Neural cell (in vitro differentiated cells): ENCODE data around the gene SPATA32. TPM values are rescaled to one million over a fixed set of nuclear protein-coding genes. Genes with fewer than 3 reads are reported as not detected.

Source experiments
- H2AFZ ChIP-seq: fragments of 200-600, 300-800 bp; sonication (generic), shearing (Covaris generic); 2 replicates; pipeline ENCODE4 v1.6.0; 2014; ENCODE audit warnings: low read depth, mild to moderate bottlenecking, antibody characterized with exemption, low read length, moderate library complexity
- H3F3A ChIP-seq: fragments of 200-600 bp; shearing (Covaris generic); 2 replicates; pipeline ENCODE4 v1.6.1; 2016; ENCODE audit warnings: mild to moderate bottlenecking, moderate library complexity, mixed read lengths, antibody characterized with exemption, low read length; ENCODE audit not compliant: insufficient read depth, poor library complexity, severe bottlenecking
- H3K27ac ChIP-seq: fragments of 200-600, 300-800 bp; sonication (generic), shearing (Covaris generic); 2 replicates; pipeline ENCODE4 v1.5.1; 2014; ENCODE audit warnings: mild to moderate bottlenecking, low read length, moderate library complexity
- H3K27me3 ChIP-seq: fragments of 300-800, 200-600 bp; sonication (generic), shearing (Covaris generic); 2 replicates; pipeline ENCODE4 v1.6.0; 2014; ENCODE audit warnings: mild to moderate bottlenecking, low read depth, low read length, moderate library complexity; ENCODE audit not compliant: insufficient read depth
- H3K36me3 ChIP-seq: fragments of 300-800, 200-600 bp; sonication (generic), shearing (Covaris generic); 2 replicates; pipeline ENCODE4 v1.5.1; 2014; ENCODE audit warnings: mild to moderate bottlenecking, antibody characterized with exemption, low read length, moderate library complexity; ENCODE audit not compliant: insufficient read depth
- H3K4me2 ChIP-seq: fragments of 300-800, 200-600 bp; sonication (generic), shearing (Covaris generic); 2 replicates; pipeline ENCODE4 v1.6.0; 2014; ENCODE audit warnings: mild to moderate bottlenecking, low read length
- H3K4me3 ChIP-seq: fragments of 300-800, 200-600 bp; sonication (generic), shearing (Covaris generic); 2 replicates; pipeline ENCODE4 v1.5.1; 2014; ENCODE audit warnings: mild to moderate bottlenecking, low read length, moderate library complexity
- H3K79me2 ChIP-seq: fragments of 200-600 bp; shearing (Covaris generic); replicated peaks from 2 replicates; pipeline ENCODE4 v1.6.0; 2014; ENCODE audit warnings: mild to moderate bottlenecking, low read length, moderate library complexity; ENCODE audit not compliant: insufficient read depth
- H3K9ac ChIP-seq: fragments of 300-800, 200-600 bp; sonication (generic), shearing (Covaris generic); 2 replicates; pipeline ENCODE4 v1.6.1; 2016; ENCODE audit warnings: mild to moderate bottlenecking, low read length, mixed read lengths
- H3K9me2 ChIP-seq: fragments of 200-600 bp; shearing (Covaris generic); 2 replicates; pipeline ENCODE4 v1.6.1; 2016; ENCODE audit warnings: mild to moderate bottlenecking, low read length, mixed read lengths; ENCODE audit not compliant: insufficient read depth
- H3K9me3 ChIP-seq: fragments of 200-600, 300-800 bp; sonication (generic), shearing (Covaris generic); 2 replicates; pipeline ENCODE4 v1.6.1; 2016; ENCODE audit warnings: mild to moderate bottlenecking, mixed run types, low read length, moderate library complexity, mixed read lengths
- H4K20me1 ChIP-seq: fragments of 200-600 bp; shearing (Covaris generic); 2 replicates; pipeline ENCODE4 v1.6.1; 2016; ENCODE audit warnings: mild to moderate bottlenecking, mixed run types; ENCODE audit not compliant: insufficient read depth
- EP300 ChIP-seq: fragments of 450-650 bp; conservative IDR thresholded peaks from 2 replicates; pipeline ENCODE4 v1.6.1; 2014; ENCODE audit warnings: antibody characterized with exemption, mild to moderate bottlenecking, moderate library complexity; ENCODE audit not compliant: poor library complexity, severe bottlenecking
- EZH2 ChIP-seq: fragments of 200-600, 300-800 bp; shearing (Covaris generic), sonication (generic); IDR thresholded peaks from 2 replicates; pipeline ENCODE4 v1.6.1; 2014; ENCODE audit warnings: antibody characterized with exemption, low read length, borderline replicate concordance, mild to moderate bottlenecking; ENCODE audit not compliant: insufficient read depth, poor library complexity, severe bottlenecking
- MXI1 ChIP-seq: fragments of 450-650 bp; conservative IDR thresholded peaks from 2 replicates; pipeline ENCODE4 v1.6.1; 2014; ENCODE audit warnings: antibody characterized with exemption, mild to moderate bottlenecking; ENCODE audit not compliant: poor library complexity, severe bottlenecking
- POLR2AphosphoS5 ChIP-seq: IDR thresholded peaks from 2 replicates; pipeline ENCODE4 v1.6.1; 2012
- RAD21 ChIP-seq: fragments of 450-650 bp; conservative IDR thresholded peaks from 2 replicates; pipeline ENCODE4 v1.6.1; 2014; ENCODE audit warnings: antibody characterized with exemption, mild to moderate bottlenecking, moderate library complexity
- SMC3 ChIP-seq: fragments of 450-650 bp; conservative IDR thresholded peaks from 2 replicates; pipeline ENCODE4 v1.6.1; 2014; ENCODE audit warnings: antibody characterized with exemption, mild to moderate bottlenecking, moderate library complexity; ENCODE audit not compliant: poor library complexity
- TAF1 ChIP-seq: IDR thresholded peaks from 2 replicates; pipeline ENCODE4 v1.6.1; 2012; ENCODE audit warnings: low read depth
- polyA plus RNA-seq: library from polyadenylated mRNA; depleted of rRNA; stranded (reverse); fragments of >200 nt; gene quantifications from 2 replicates; pipeline ENCODE4 v1.2.3, GENCODE V29; 2014
- TF ChIP-seq, protein P1 (sequence below): fragments of 450-650 bp; IDR thresholded peaks from 2 replicates; pipeline ENCODE4 v1.5.1; 2014; ENCODE audit warnings: antibody characterized with exemption, mild to moderate bottlenecking, moderate library complexity; ENCODE audit not compliant: poor library complexity, severe bottlenecking
- TF ChIP-seq, protein P2 (sequence below): IDR thresholded peaks from 2 replicates; pipeline ENCODE4 v1.6.1; 2012; ENCODE audit warnings: borderline replicate concordance

The SPATA32 gene
- polyA plus RNA-seq, 1 donor from 2014 or later, result not detected

DNA sequence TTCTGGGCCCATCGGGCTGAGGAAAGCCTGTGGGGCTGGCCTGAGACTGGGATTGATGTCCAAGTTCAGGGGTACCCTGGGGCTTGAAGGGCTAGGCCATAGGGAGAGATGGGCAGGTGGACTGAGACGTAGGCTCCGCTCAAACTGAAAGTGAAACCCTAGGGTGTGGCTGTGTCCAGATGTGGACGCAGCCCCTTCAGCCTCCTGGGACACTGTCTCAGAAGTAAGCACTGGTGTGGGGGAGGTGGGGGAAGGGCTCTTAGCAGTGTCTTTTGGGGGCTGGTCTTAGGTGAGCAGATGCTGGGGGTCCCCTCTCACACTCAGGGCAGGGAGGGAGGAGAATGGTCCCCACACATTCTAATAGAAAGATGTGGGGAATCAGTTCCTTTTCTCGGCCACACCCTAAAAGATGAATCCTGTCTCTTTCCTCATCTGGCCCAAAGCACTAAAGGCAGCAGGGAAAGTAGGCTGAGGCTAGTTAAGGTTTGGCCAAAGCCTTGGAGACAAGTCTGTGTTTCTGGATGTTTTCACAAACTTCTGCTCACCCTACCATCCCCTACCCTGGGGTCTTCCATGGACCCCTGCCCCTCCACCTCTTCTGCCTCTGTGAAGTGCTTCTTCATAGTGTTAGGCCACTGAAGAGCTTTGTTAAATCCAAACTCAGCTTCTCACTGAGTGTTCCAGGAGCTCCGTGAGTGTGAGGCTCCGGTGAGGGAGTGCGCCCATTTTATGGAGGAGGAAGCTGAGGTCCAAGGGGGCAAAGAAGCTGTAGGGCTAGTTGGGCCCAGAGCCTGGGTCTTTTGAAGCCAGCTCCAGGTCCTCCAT is 34.6 kb downstream of the SPATA32 start:
- H3K4me3 ChIP-seq, result no peak overlapping the region
- no peak overlapping the region for H3K9ac ChIP-seq

DNA sequence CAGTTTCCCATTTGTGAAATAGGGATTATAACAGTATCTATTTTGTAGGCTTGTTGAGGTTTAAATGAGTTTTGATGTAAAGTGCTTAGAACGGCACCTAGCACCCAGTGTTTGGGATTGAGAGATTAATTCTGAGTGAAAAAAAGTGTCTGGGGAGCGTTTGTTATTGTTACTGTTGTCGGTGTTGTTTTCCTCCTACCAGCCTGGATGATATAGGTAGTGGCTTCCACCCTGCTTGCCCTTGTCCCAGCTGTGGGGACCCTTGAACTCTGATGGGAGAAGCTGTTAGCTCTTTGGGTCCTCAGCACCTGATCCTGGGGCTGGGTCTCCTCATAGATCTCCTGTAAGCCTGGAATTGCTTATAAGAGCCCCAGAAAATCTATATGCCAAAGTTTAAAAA is 35.3 kb downstream of the SPATA32 start:
- TF ChIP-seq MXI1 (no peak), EZH2 (no peak), RAD21 (no peak), SMC3 (no peak), EP300 (no peak), POLR2AphosphoS5 (no peak), TAF1 (no peak)
- TF ChIP-seq, protein P1, sequence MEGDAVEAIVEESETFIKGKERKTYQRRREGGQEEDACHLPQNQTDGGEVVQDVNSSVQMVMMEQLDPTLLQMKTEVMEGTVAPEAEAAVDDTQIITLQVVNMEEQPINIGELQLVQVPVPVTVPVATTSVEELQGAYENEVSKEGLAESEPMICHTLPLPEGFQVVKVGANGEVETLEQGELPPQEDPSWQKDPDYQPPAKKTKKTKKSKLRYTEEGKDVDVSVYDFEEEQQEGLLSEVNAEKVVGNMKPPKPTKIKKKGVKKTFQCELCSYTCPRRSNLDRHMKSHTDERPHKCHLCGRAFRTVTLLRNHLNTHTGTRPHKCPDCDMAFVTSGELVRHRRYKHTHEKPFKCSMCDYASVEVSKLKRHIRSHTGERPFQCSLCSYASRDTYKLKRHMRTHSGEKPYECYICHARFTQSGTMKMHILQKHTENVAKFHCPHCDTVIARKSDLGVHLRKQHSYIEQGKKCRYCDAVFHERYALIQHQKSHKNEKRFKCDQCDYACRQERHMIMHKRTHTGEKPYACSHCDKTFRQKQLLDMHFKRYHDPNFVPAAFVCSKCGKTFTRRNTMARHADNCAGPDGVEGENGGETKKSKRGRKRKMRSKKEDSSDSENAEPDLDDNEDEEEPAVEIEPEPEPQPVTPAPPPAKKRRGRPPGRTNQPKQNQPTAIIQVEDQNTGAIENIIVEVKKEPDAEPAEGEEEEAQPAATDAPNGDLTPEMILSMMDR, result no peak
- TF ChIP-seq, protein P2, sequence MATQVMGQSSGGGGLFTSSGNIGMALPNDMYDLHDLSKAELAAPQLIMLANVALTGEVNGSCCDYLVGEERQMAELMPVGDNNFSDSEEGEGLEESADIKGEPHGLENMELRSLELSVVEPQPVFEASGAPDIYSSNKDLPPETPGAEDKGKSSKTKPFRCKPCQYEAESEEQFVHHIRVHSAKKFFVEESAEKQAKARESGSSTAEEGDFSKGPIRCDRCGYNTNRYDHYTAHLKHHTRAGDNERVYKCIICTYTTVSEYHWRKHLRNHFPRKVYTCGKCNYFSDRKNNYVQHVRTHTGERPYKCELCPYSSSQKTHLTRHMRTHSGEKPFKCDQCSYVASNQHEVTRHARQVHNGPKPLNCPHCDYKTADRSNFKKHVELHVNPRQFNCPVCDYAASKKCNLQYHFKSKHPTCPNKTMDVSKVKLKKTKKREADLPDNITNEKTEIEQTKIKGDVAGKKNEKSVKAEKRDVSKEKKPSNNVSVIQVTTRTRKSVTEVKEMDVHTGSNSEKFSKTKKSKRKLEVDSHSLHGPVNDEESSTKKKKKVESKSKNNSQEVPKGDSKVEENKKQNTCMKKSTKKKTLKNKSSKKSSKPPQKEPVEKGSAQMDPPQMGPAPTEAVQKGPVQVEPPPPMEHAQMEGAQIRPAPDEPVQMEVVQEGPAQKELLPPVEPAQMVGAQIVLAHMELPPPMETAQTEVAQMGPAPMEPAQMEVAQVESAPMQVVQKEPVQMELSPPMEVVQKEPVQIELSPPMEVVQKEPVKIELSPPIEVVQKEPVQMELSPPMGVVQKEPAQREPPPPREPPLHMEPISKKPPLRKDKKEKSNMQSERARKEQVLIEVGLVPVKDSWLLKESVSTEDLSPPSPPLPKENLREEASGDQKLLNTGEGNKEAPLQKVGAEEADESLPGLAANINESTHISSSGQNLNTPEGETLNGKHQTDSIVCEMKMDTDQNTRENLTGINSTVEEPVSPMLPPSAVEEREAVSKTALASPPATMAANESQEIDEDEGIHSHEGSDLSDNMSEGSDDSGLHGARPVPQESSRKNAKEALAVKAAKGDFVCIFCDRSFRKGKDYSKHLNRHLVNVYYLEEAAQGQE, result no peak
- H3K4me3 ChIP-seq, result no peak overlapping the region
- H3K4me2 ChIP-seq, result no peak overlapping the region
- no peaks in the 10 kb centered on the region for H3K79me2 ChIP-seq
- no peaks in the 10 kb centered on the region for H3K36me3 ChIP-seq
- no peak overlapping the region for H2AFZ ChIP-seq
- H3F3A ChIP-seq, result no peaks in the 10 kb centered on the region
- H3K27me3 ChIP-seq, result peaks cover 24% of the 10 kb centered on the region
- no peaks in the 10 kb centered on the region for H3K9me2 ChIP-seq
- no peak overlapping the region for H3K27ac ChIP-seq
- no peaks in the 10 kb centered on the region for H3K9me3 ChIP-seq
- H3K9ac ChIP-seq, result no peak overlapping the region
- H4K20me1 ChIP-seq, result no peaks in the 10 kb centered on the region

More for the DNA sequence above, 34.6 kb downstream of the SPATA32 start:
- Histone ChIP-seq H3K27ac (no peak overlapping the region), H3K36me3 (no peaks in the 10 kb centered on the region), H3K4me2 (no peak overlapping the region), H3K9me2 (no peaks in the 10 kb centered on the region), H3K79me2 (no peaks in the 10 kb centered on the region), H3F3A (no peaks in the 10 kb centered on the region), H4K20me1 (no peaks in the 10 kb centered on the region), H2AFZ (no peak overlapping the region), H3K27me3 (peaks cover 20% of the 10 kb centered on the region), H3K9me3 (no peaks in the 10 kb centered on the region)
- no peak for TF ChIP-seq EP300
- no peak for TF ChIP-seq RAD21
- TF ChIP-seq MXI1, result no peak
- TF ChIP-seq, protein P2, result no peak
- TF ChIP-seq SMC3, result no peak
- TF ChIP-seq, protein P1, result no peak
- TF ChIP-seq POLR2AphosphoS5, result no peak
- no peak for TF ChIP-seq EZH2
- no peak for TF ChIP-seq TAF1
